GM21528 (cell line): ENCODE data around the gene KIF23.
A peak's percentile ranks its signal among the peaks of the same experiment; 100 is the strongest.
"Not testable (repeated sequence)": the region's sequence is repeated elsewhere in the genome, so short reads cannot be mapped to it uniquely, and the experiment has no call there.

Experiments
- ATAC-seq: cut with Tn5 transposase; IDR thresholded peaks from one replicate; pipeline ENCODE4 v1.9.1; 2021; ENCODE audit warnings: mild to moderate bottlenecking, moderate library complexity; ENCODE audit not compliant: unreplicated experiment, low FRiP score

Gene KIF23

DNA sequence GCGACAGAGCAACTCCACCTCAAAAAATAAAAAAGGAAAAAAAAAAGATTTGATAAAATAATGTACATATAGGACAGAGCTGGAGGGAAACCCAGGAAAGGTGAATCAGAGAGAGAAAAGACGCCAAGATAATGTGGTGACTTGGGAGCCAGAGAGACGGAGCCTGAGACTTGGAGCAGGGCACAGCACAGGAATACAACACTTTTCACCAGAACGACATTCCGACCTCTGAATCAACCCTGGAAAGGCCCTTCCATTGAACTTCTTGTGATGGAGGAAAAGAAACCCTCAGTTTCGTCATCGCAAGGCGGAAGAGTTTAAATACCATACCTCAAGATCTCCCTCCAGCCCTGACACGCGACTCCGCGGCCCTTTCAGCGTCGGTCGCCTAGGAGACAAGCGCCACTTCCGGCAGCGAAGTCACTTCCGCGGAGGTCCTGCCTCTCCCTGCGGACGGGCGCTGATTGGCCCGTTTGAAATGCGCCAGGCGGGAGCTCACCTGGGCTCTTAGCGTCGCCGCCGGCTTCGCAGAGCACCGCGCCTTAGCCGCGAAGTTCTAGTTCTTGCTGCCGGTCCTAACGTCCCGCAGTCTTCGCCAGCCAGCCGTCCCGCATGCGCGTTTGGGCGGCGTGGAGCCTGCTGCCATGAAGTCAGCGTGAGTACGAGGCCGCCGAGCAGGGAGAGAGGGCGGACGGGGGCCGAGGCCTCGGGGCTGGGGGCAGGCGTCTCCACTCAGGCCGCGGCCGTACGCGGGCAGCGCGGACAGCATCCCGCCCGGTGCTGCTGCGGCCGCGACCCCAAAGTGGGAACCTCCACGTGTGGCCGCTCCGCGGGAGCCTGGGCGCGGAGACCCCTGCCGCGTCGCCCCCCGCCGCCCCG, at the start of gene KIF23:
KIF23 (plus strand) TSS at position 528 of the 879 bp plus-strand sequence; CDS start at position 645, 117 bp downstream.
- ATAC-seq: peak; percentile 94

DNA sequence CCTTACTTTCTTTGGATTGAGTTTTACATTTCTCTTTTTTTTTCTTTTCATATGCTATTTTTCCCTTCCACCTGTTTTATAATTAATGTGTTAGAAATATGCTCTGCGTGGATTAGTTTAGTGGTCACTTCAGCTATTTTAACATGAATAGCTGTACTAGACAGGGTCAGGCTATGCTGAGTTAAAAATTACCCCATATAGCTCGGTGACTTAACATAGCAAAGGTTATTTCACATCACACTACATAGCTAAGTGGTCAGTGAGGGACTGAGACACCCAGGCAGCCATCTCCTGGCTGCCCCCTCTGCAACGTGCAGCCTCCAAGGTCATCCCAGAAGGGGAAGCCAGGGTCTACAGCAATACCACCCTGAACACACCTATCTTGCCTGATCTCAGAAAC, 46.9 kb upstream of the KIF23 start:
- no peak for ATAC-seq

DNA sequence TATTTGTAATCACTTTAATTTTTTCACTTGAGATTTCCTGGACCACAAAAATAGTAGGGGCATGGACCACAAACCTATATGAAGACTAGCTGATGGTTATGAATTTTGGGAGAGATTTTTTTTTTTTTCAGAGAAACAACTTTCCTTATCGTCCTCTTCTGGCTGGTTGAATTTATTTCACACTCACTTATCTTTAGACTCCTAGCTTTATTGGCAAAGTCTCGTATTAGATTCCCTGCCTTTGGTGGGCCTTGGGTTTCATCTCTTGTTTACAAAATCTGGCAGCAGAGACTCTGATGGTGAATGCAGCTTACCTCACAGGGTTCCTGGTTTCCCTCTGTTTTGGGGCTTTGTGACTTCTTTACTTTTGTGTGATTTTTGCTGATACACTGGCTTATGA, 44.5 kb upstream of the KIF23 start:
- ATAC-seq: no peak

DNA sequence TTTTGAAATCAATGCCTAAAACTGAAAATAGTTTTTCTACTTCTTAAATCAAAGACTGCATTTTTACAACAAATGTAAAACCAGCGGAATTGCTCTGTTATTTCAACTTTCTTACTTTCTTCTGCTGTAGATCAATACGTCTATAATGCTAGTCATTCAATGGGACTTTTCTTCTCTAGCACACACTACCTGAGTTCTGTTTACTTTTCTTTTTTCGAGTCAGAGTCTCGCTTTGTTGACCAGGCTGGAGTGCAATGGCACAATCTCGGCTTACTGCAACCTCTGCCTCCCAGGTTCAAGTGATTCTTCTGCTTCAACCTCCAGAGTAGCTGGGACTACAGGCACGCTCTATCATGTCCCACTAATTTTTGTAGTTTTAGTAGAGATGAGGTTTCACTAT, 40.7 kb upstream of the KIF23 start:
- no peak for ATAC-seq

DNA sequence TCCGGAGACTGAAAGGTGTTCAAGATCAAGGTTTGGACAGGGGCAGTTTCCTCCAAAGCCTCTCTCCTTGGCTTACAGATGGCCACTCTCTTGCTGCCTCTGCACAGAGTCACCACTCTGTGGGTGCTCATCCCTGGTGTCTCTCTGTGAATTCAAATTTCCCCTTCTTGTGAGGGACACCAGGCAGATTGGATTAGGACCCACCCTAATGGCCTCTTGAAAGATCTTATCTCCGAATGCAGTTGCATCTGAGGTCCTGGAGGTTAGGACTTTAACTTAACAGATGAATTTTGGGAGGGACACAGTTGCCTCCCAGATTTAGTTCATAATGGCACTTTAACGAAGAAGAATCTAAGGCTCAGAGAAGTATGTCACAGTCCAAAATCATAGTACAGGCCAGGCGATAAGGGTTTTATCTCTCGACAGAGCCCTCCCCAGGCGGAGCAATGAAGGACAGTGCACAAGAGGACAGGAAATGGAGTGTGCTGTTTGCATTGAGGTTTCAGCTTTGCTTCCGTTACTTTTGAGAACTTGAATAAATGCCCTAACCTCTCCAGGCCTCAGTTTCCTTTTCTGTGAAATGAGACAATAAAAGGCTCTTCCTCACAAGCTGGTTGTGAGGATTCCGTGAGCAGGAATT, 38.9 kb upstream of the KIF23 start:
- ATAC-seq: no peak

DNA sequence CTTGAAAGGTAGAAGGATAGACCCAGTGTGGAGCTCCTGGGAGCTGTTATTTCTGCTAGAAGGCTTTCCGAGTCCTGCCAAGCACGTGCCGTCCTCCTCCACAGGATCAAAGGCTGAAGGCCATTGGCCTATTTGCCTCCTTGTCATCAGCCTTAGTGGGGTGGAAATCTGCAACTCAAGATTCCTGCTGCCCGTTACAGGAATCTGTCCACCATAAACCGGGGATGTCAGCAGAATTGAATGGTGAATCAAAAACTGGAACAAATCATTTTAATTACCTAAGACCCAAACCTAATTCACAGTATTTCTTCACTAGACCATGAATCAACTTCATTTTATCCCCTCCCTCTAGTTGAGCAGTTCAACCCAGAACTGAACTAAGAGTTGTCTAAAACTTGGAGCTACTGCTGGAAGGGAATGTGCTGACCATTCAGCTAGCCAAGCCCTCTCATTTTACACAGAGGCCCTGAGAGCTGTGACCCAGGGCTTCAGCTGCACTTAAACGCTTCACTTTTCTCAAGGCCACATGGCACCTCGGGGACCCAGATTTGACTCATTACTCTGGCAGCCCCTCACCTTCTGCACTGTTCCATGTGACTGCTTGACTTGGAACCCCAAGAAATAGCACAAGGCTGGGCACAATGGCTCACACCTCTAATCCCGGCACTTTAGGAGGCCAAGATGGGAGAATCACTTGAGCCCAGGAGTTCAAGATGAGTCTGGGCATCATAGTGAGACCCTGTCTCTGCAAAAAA, 36.8 kb upstream of the KIF23 start:
- ATAC-seq: no peak

DNA sequence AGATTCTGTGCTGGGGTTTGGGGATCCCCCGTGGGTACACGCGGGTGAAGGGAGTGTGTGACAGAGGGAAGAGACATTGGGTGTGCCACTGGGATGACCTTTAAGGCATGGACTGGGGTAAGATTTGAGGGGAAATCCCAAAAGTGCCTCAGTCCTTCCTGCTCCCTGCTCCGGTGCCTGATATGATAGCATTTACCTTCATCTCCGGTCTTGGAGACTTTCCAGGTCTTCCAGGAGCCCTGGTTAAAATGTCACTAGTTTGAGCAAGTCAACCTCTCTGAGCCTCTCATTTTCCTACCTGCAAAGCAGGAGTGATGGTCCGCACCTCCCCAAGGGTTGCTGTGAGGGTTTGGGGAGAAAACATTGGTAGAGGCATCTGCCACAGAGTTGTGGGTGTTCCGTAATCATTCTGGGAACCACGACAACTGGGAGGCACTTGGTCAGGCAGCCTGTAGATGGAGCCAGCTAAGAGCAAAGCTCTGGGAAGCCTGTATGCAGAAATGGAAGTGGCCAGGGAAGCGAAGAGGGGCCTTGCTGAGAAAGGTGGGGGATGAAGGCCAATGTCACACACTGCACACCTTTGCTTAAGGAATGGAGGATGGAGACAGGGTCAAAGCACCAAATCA, 33.9 kb upstream of the KIF23 start:
- no peak for ATAC-seq

DNA sequence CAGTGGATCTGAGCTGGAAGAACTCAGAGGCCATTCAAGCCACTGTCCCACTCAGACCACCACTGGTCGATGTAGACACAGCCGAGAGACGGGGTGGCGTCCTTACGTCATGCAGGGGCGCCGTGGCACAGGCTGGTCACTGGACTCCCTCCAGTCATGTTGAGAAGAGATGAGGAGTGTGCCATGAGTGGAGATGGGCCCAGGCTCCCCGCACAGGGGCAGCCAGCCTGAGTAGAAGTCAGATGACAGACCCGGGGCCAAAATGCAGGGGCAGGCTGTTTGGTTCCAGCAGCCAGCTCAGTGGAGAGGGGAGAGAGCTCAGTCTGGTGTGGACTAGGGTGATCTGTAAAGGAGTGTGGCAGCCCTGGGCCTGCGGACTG, 33.4 kb upstream of the KIF23 start:
- no peak for ATAC-seq

DNA sequence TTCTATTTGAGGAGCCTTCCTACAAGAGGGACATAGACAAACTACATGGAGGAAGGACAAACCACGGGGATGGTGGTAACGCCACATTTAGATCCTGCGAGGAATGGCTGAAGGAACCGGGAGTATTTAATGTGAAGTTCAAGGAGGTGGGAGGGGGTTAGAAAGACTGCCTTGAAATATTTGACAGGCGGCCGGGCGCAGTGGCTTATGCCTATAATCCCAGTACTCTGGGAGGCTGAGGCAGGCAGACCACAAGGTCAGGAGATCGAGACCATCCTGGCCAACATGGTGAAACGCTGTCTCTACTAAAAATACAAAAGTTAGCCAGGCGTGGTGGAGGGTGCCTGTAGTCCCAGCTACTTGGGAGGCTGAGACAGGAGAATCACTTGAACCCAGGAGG, 32.0 kb upstream of the KIF23 start:
- not testable (repeated sequence) for ATAC-seq

DNA sequence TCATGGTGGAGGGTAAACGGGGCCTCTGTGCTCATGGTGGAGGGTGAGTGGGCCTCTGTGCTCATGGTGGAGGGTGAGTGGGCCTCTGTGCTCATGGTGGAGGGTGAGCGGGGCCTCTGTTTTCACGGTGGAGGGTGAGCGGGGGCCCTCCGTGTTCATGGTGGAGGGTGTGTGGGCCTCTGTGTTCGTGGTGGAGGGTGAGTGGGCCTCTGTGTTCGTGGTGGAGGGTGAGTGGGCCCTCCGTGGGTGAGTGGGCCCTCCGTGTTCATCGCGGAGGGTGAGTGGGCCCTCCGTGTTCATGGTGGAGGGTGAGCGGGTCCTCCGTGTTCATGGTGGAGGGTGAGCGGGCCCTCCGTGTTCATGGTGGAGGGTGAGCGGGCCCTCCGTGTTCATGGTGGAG, 30.1 kb upstream of the KIF23 start:
- not testable (repeated sequence) for ATAC-seq

DNA sequence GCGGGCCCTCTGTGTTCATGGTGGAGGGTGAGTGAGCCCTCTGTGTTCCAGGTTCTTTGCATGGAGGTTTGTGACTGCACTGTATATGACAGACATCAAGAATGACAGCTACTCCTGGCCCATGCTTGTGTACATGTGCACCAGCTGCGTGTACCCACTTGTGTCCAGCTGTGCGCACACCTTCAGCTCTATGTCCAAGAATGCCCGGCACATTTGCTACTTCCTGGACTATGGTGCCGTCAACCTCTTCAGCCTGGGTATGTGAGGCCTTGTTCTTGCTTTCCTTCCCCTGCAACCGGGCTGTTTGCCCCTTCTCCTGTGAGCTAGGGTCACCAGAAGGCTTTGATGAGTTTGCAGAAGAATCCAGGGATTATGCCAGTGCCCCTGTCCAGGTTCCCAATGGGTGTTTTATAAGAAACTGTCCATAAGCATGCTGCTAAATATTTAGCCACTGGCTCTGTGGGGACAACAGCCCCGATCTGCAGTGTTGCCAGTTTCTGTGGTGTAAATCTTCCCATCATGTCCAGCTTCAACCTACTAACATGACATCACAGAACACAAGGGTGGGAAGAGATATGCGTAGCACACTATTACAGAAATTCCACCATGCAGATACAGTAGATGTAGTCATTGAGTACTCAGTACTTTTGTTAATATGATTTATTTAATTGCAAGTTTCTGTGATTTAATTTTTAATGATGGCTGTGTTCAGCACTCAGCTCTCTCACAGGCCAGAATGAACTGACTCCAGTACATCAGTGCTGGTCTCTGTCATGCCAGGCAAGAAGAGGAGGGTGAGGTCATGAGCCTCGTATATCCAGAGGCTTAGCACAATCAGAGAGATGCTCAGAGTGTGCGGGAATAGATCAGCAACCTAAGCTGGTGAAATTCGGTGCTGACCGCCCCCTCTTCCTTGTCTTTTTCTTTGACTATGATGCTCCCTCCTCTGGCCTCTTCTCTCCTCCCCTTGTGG, 29.2 kb upstream of the KIF23 start:
- no peak for ATAC-seq

DNA sequence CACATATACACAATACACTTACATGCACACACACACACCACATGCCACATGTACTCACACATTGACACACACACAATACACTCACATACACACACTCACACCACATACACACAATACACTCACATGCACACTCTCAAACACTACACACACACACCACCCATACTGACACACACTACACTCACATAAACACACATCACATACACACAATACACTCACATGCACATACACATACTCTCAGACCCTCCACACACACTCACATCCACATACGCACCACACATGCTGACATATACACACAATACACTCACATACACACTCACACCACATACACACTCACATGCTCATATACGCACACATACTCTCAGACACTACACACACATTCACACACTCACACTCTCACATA, 28.3 kb upstream of the KIF23 start:
- no peak for ATAC-seq

DNA sequence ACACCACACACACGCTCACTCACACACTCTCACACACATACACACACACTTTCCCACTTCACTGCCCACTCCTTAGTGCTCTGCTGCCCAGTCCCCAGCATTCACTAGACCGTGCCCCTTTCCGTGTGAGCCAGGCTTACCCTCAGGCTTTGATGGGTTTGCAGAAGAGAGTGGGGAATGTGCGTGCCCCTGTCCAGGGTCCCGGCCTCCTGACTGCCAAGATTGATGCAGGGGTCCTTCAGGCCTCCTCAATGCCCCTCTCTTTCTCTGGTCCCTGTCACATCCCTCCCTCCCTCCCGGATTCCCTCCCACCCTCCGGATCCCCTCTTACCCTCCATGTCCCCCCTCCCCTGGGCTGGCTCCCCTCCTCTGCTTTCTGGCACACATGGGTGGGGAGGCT, 27.9 kb upstream of the KIF23 start:
- no peak for ATAC-seq

DNA sequence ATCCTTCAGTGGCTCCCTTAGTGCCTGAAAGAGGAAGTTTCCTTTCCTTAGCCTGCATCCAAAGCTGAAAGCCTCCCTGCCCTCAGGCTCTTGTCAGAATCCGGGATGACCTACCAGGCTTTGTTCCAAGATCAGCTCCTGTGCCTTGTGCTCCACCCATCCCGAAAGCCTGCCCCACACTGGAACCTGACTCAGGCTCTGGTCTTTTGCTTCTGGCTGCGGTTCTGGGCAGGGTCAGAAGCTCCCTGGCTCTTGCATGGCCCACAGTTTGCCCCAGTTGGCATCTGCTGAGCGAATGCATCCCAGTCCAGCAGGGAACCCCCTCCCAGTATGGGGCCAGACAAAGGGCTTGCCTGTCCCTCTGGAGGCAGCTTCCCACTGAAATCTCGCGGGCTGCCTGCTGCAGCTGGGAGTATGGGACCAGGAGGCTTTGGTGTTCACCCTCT, 25.9 kb upstream of the KIF23 start:
- no peak for ATAC-seq

DNA sequence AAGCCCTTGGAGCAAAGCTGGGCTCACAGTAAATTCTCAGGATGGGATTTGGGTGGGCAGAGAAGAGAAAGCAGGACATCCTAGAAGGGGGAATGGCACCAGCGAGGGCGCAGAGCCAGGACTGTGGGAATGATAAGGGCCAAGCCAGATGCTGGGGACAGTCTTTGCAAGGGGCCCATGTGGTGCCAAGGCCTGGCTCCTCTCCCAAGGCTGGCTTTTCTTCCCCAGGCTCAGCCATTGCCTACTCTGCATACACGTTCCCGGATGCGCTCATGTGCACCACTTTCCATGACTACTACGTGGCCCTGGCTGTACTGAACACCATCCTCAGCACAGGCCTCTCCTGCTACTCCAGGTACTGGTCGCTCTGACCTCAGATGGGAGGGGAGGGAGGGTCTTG, 24.7 kb upstream of the KIF23 start:
- ATAC-seq: no peak

DNA sequence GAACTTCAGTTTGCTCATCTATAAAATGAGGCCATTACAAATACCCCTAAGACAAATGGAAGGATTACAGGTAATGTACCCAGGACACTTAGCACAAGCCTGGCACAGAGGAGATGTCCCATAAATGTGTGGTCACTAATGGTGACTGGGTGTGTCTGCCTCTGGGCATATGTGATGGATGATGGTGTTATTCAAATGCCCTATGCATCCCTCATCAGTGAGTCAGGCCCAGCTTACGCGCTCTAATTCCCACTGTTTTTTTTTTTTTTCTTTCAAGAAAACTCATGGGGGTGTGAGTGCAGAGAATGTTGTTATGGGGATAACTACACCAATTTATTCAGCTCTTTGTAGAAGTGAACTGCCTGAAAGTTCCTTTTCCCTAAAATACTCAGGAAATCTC, 23.6 kb upstream of the KIF23 start:
- ATAC-seq: no peak

DNA sequence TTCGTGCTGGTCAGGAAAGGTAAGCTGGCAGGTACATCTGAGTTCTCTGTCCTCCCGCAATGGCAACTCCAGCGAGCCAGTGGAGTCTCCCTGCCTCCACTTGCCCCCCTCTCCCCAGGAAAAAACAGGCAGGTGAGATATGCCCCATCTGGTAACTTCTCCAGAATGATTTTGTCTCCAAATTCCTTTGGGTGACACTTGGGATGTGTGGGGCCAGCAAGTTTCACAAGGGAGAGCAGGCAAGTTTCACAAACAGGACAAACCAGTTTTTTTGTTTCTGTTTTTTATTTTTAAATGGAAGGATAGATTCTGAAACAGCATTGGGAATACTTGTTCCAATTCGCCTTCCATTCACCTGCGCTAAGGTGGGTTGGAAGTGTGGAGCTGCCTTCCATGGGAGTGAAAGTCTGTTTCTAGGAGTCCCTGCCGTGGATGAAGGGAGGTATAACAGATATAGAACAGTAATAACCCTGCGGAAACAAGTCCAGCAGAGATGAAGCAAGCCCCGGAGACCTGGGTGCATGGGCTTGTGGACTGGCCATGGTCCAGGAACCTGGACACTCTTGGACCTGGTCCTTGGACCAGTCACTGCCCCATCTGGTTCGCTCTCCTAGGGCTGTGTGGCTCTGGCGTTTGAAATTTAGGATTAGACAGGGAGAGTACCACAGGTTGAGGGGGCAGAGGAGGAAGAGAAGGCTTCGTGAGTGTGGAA, 22.9 kb upstream of the KIF23 start:
- ATAC-seq: no peak

DNA sequence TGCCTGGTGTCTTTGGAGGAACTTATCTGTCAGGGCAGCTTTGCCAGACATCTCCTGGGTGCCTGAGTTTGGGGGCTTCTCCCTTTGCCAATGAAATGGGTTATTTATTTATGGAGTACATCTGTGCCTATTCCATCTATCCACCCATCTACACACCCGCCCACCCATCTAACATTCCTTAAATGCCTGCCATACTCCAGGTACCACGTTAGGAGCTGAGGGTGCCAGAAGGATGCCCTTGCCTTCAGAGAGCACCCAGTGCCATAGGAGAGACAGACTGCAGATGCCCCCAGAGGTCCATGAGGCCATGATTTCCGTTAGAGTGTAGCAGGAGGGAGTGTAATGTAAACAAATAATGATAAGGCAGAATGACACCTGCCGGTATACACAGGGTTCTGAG, 21.8 kb upstream of the KIF23 start:
- no peak for ATAC-seq

DNA sequence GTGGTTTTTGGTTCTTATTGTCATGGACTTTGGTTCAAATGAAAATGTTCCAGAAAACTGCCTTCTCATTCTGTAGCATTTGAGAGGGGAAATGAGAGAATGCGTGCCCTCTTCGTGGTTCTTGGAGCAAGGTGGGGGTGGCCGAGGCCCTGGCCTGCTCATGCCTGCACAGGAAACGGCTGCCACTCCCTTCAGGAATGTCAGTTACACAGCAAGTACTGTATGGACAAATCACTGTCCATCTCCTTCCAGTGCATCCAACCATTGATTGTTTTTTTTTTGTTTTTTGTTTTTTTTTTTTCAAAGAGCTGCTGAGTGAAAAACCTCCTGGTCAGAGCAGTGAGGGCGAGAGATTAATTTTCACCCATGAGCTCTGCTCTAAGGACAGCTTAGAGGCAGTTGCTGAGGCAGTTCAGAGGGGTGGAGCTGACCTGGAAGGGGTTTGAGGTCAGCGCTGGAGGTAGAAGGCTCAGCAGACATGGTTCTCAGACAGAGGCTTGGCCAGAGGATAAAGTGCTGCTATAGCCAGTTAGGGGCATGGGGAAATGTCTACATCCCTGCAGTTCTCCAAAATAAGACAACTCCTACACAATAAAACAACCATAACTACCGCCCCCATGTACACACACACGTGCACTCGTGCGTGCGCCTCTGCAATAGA, 20.2 kb upstream of the KIF23 start:
- ATAC-seq: no peak
